Breast epithelium (tissue), 4 donors: Measurements from ENCODE around the gene ALDH1A1. TPM values are rescaled to one million over a fixed set of nuclear protein-coding genes. Genes with fewer than 3 reads are reported as not detected.
A peak's percentile ranks its signal among the peaks of the same experiment; 100 is the strongest.
"Not testable (repeated sequence)": the region's sequence is repeated elsewhere in the genome, so short reads cannot be mapped to it uniquely, and the experiment has no call there.

ENCODE experiments used
- DNase-seq, 2 donors: peaks; one replicate each; pipeline ENCODE4 v3.0.0-alpha.2; 2019; ENCODE audit warnings: low spot score in 2 of 2
- H3K27ac ChIP-seq, 2 donors: fragments of 200-600 bp; sonication (generic) in 1 of 2; one replicate each; pipeline ENCODE4 v1.5.1; 2016 to 2019; ENCODE audit warnings: mild to moderate bottlenecking in 1 of 2
- H3K27me3 ChIP-seq, 2 donors: fragments of 200-600 bp; sonication (generic) in 1 of 2; one replicate each; pipeline versions ENCODE4 v1.5.1 to v1.6.0; 2017 to 2019; ENCODE audit warnings: control low read depth in 1 of 2, mild to moderate bottlenecking in 1 of 2
- H3K36me3 ChIP-seq: fragments of 200-600 bp; one replicate; pipeline ENCODE4 v1.5.1; 2019
- H3K4me1 ChIP-seq, 2 donors: fragments of 200-600 bp; sonication (generic); one replicate each; pipeline ENCODE4 v1.5.1; 2016 to 2019; ENCODE audit warnings: control low read depth in 1 of 2
- H3K4me3 ChIP-seq, 3 donors: fragments of 200-600 bp; sonication (generic); 1 replicate in 2 of 3; 2 replicates in 1 of 3; pipeline ENCODE4 v1.5.1; 2016 to 2019; ENCODE audit warnings: mild to moderate bottlenecking in 3 of 3, moderate library complexity in 2 of 3
- H3K9me3 ChIP-seq, 2 donors: fragments of 200-600 bp; sonication (generic) in 1 of 2; one replicate each; pipeline ENCODE4 v1.5.1; 2016 to 2019; ENCODE audit warnings: control low read depth in 1 of 2
- CTCF ChIP-seq, 3 donors: fragments of 450-650 bp; IDR thresholded peaks; one replicate each; pipeline ENCODE4 v1.5.1; 2016 to 2017; ENCODE audit warnings: antibody characterized with exemption in 3 of 3, mild to moderate bottlenecking in 3 of 3, moderate library complexity in 3 of 3
- POLR2A ChIP-seq: fragments of 450-650 bp; IDR thresholded peaks from one replicate; pipeline ENCODE4 v1.6.1; 2016; ENCODE audit warnings: antibody characterized with exemption, mild to moderate bottlenecking, moderate library complexity
- POLR2AphosphoS5 ChIP-seq, 3 donors: sonication (generic); formaldehyde crosslinking; IDR thresholded peaks; one replicate each; pipeline ENCODE4 v1.6.1; 2017; ENCODE audit warnings: antibody characterized with exemption in 3 of 3
- intact Hi-C: fragments of 100-400 bp; cut with DNase I; formaldehyde crosslinking; loops from one replicate; pipeline ENCODE4 v1.15.1; 2023; ENCODE audit warnings: low total_unique reads
- total RNA-seq, 3 donors: library from RNA; depleted of rRNA; stranded (reverse); fragments of >200 nt; gene quantifications; one replicate each; pipeline ENCODE4 v1.1.0, GENCODE V29; 2016

The ALDH1A1 gene
- total RNA-seq, 3 donors from 2014 or later, result 67.2 to 233 (median 80.1) TPM

GRCh38 chr9:72874344-72874743 is 78.5 kb downstream of the ALDH1A1 start:
- Histone ChIP-seq H3K4me1 (no peaks in the 10 kb centered on the region), H3K27ac (no peak overlapping the region), H3K36me3 (no peaks in the 10 kb centered on the region), H3K27me3 (no peaks in the 10 kb centered on the region), H3K4me3 (no peak overlapping the region), H3K9me3 (no peaks in the 10 kb centered on the region)
- no peak for DNase-seq
- TF ChIP-seq POLR2A, result no peak
- TF ChIP-seq CTCF (IDR thresholded peaks at IDR 0.05), result no peak
- no peak for TF ChIP-seq POLR2AphosphoS5 (IDR thresholded peaks at IDR 0.05)
- intact Hi-C loops, result no loop called here

- no peak for DNase-seq
- TF ChIP-seq POLR2AphosphoS5 (IDR thresholded peaks at IDR 0.05), result no peak
- TF ChIP-seq POLR2A, result no peak
- TF ChIP-seq CTCF (IDR thresholded peaks at IDR 0.05), result no peak
- Histone ChIP-seq H3K4me3 (no peak overlapping the region), H3K4me1 (no peaks in the 10 kb centered on the region), H3K36me3 (no peaks in the 10 kb centered on the region), H3K27ac (no peak overlapping the region), H3K9me3 (no peaks in the 10 kb centered on the region), H3K27me3 (no peaks in the 10 kb centered on the region)
- intact Hi-C loops, result no loop called here
These were observed 79.4 kb downstream of the ALDH1A1 start for GRCh38 chr9:72873456-72873855.

GRCh38 chr9:72872718-72873117 is 80.1 kb downstream of the ALDH1A1 start:
- intact Hi-C loops, result no loop called here
- Histone ChIP-seq H3K4me1 (no peaks in the 10 kb centered on the region), H3K36me3 (no peaks in the 10 kb centered on the region), H3K27me3 (no peaks in the 10 kb centered on the region), H3K9me3 (no peaks in the 10 kb centered on the region), H3K4me3 (no peak overlapping the region), H3K27ac (peak overlapping the region in 1 of 2 donors; percentile 9)
- no peak for DNase-seq
- TF ChIP-seq POLR2A (no peak), CTCF (IDR thresholded peaks at IDR 0.05) (no peak), POLR2AphosphoS5 (IDR thresholded peaks at IDR 0.05) (no peak)

- no peak overlapping the region for H3K4me3 ChIP-seq
- H3K36me3 ChIP-seq, result no peaks in the 10 kb centered on the region
- no peaks in the 10 kb centered on the region for H3K9me3 ChIP-seq
- no peak overlapping the region for H3K27ac ChIP-seq
- intact Hi-C loops, result no loop called here
- no peaks in the 10 kb centered on the region for H3K4me1 ChIP-seq
- TF ChIP-seq POLR2AphosphoS5 (IDR thresholded peaks at IDR 0.05) (no peak), CTCF (IDR thresholded peaks at IDR 0.05) (peak; percentile 39 to 47 (median 42)), POLR2A (no peak)
- H3K27me3 ChIP-seq, result no peaks in the 10 kb centered on the region
- DNase-seq, result no peak
These were observed 81.2 kb downstream of the ALDH1A1 start for GRCh38 chr9:72871685-72872084.

- Histone ChIP-seq H3K36me3 (no peaks in the 10 kb centered on the region), H3K27me3 (no peaks in the 10 kb centered on the region), H3K27ac (no peak overlapping the region), H3K9me3 (no peaks in the 10 kb centered on the region), H3K4me1 (no peaks in the 10 kb centered on the region), H3K4me3 (no peak overlapping the region)
- intact Hi-C loops, result no loop called here
- no peak for TF ChIP-seq POLR2AphosphoS5 (IDR thresholded peaks at IDR 0.05)
- no peak for DNase-seq
These were observed 88.5 kb downstream of the ALDH1A1 start for GRCh38 chr9:72864327-72864726.

GRCh38 chr9:72863456-72864094 is 89.3 kb downstream of the ALDH1A1 start:
- no peaks in the 10 kb centered on the region for H3K9me3 ChIP-seq

GRCh38 chr9:72862788-72863187 is 90.1 kb downstream of the ALDH1A1 start:
- H3K4me1 ChIP-seq, intact Hi-C loops, H3K27ac ChIP-seq, H3K27me3 ChIP-seq, H3K4me3 ChIP-seq, DNase-seq, H3K9me3 ChIP-seq, H3K36me3 ChIP-seq: not testable (repeated sequence)

More at GRCh38 chr9:72863456-72864094, 89.3 kb downstream of the ALDH1A1 start:
- DNase-seq, result no peak
- Histone ChIP-seq H3K27me3 (no peaks in the 10 kb centered on the region), H3K27ac (no peak overlapping the region), H3K4me3 (no peak overlapping the region), H3K4me1 (no peaks in the 10 kb centered on the region), H3K36me3 (no peaks in the 10 kb centered on the region)
- TF ChIP-seq CTCF (IDR thresholded peaks at IDR 0.05) (no peak), POLR2A (no peak), POLR2AphosphoS5 (IDR thresholded peaks at IDR 0.05) (no peak)
- intact Hi-C loops, result no loop called here
